H1 (cell line): ENCODE results near the gene HBD. TPM values are rescaled to one million over a fixed set of nuclear protein-coding genes. Genes with fewer than 3 reads are reported as not detected.

Experiments
- CTCF ChIA-PET: fragments of 300-600 bp; sonication (Branson Sonifier 250); formaldehyde crosslinking; loops from one replicate; lab custom pipeline; 2021; ENCODE audit not compliant: partially characterized antibody; lab: Charles Lee
- POLR2A ChIA-PET: fragments of 300-600 bp; sonication (Branson Sonifier 250); formaldehyde crosslinking; loops from one replicate; lab custom pipeline; 2021; ENCODE audit warnings: inconsistent platforms; ENCODE audit not compliant: partially characterized antibody; lab: Charles Lee
- DNase-seq, 2 experiments: peaks; one replicate each; pipeline versions ENCODE4 v3.0.0 to v3.0.0-alpha.2; 2010 to 2022; ENCODE audit warnings: low spot score in 2 of 2, low read depth in 1 of 2, mixed read lengths in 1 of 2
- FAIRE-seq: peaks from 2 replicates; lab custom pipeline; 2011; peaks lifted over from hg19 to GRCh38; lab: Jason Lieb, UNC
- H2AFZ ChIP-seq: 2 replicates; pipeline ENCODE4 v1.8.1; 2012; ENCODE audit warnings: low read length, inconsistent platforms
- H2AK5ac ChIP-seq: 2 replicates; pipeline ENCODE4 v1.6.1; 2013; ENCODE audit warnings: low read depth, low read length
- H2BK120ac ChIP-seq: replicated peaks from 2 replicates; pipeline ENCODE3; 2013; ENCODE audit warnings: low read depth, low read length, inconsistent platforms
- H2BK12ac ChIP-seq: 2 replicates; pipeline ENCODE4 v1.6.1; 2013; ENCODE audit warnings: low read depth, low read length
- H2BK15ac ChIP-seq: 2 replicates; pipeline ENCODE4 v1.6.1; 2013; ENCODE audit warnings: low read length
- H2BK20ac ChIP-seq: 2 replicates; pipeline ENCODE4 v1.6.1; 2013; ENCODE audit warnings: low read length
- H2BK5ac ChIP-seq: 2 replicates; pipeline ENCODE4 v1.6.1; 2013; ENCODE audit warnings: low read depth, low read length
- H3K14ac ChIP-seq: 2 replicates; pipeline ENCODE4 v1.6.1; 2013; ENCODE audit warnings: inconsistent platforms; ENCODE audit not compliant: insufficient read length
- H3K18ac ChIP-seq: 2 replicates; pipeline ENCODE4 v1.6.1; 2013; ENCODE audit warnings: low read length; ENCODE audit errors: extremely low read depth
- H3K23ac ChIP-seq: 2 replicates; pipeline ENCODE4 v1.6.1; 2013; ENCODE audit warnings: inconsistent platforms; ENCODE audit not compliant: insufficient read length
- H3K23me2 ChIP-seq: 2 replicates; pipeline ENCODE4 v1.6.1; 2013; ENCODE audit warnings: low read depth, low read length
- H3K27ac ChIP-seq: 2 replicates; pipeline ENCODE4 v1.6.1; 2011; ENCODE audit warnings: low read depth, low read length, inconsistent platforms
- H3K27me3 ChIP-seq, 4 experiments: replicated peaks in 1 of 4; 1 replicate in 1 of 4; 2 replicates in 3 of 4; pipeline versions ENCODE4 v1.6.1 to v1.8.1; 2011 to 2013; ENCODE audit warnings: low read length in 3 of 4, mild to moderate bottlenecking in 3 of 4, inconsistent platforms in 2 of 4, mixed read lengths in 2 of 4, moderate library complexity in 1 of 4; ENCODE audit not compliant: control insufficient read depth in 3 of 4, insufficient read depth in 3 of 4; ENCODE audit errors: extremely low read depth in 1 of 4
- H3K36me3 ChIP-seq, 4 experiments: 2 replicates each; pipeline versions ENCODE4 v1.6.1 to v1.8.1; 2011 to 2013; ENCODE audit warnings: mild to moderate bottlenecking in 4 of 4, low read length in 3 of 4, moderate library complexity in 2 of 4, control low read depth in 1 of 4, inconsistent platforms in 1 of 4; ENCODE audit not compliant: insufficient read depth in 4 of 4, control insufficient read depth in 2 of 4
- H3K4ac ChIP-seq: replicated peaks from 2 replicates; pipeline ENCODE3; 2013; ENCODE audit warnings: low read length, low read depth, mixed read lengths, inconsistent platforms; ENCODE audit not compliant: insufficient read length
- H3K4me1 ChIP-seq, 4 experiments: replicated peaks in 1 of 4; 1 replicate in 1 of 4; 2 replicates in 3 of 4; pipeline versions ENCODE4 v1.6.1 to v1.8.1; 2011 to 2013; ENCODE audit warnings: low read length in 3 of 4, inconsistent platforms in 2 of 4, mixed read lengths in 1 of 4; ENCODE audit not compliant: insufficient read depth in 4 of 4, control insufficient read depth in 3 of 4
- H3K4me2 ChIP-seq, 2 experiments: 2 replicates each; pipeline versions ENCODE4 v1.6.1 to v1.8.1; 2011 to 2013; ENCODE audit warnings: low read depth in 2 of 2, low read length in 2 of 2, control low read depth in 1 of 2, inconsistent platforms in 1 of 2, mild to moderate bottlenecking in 1 of 2; ENCODE audit not compliant: insufficient read depth in 1 of 2
- H3K4me3 ChIP-seq, 4 experiments: fragments of 200-600, 300-600 bp in 1 of 4; sonication (generic), shearing (Covaris generic), sonication (Bioruptor Twin) in 1 of 4; 2 replicates each; pipeline versions ENCODE4 v1.5.1 to v1.8.1; 2011 to 2016; ENCODE audit warnings: low read length in 4 of 4, low read depth in 3 of 4, control low read depth in 2 of 4, inconsistent platforms in 2 of 4, mild to moderate bottlenecking in 2 of 4, mixed read lengths in 1 of 4, moderate library complexity in 1 of 4; ENCODE audit not compliant: insufficient read depth in 2 of 4; ENCODE audit errors: extremely low read depth in 1 of 4
- H3K56ac ChIP-seq: replicated peaks from 2 replicates; pipeline ENCODE3; 2013; ENCODE audit warnings: low read depth, mild to moderate bottlenecking, mixed read lengths, low read length, inconsistent platforms; ENCODE audit not compliant: insufficient read length
- H3K79me1 ChIP-seq: 2 replicates; pipeline ENCODE4 v1.6.1; 2013; ENCODE audit warnings: low read depth, low read length, control low read depth
- H3K79me2 ChIP-seq, 2 experiments: 2 replicates each; pipeline versions ENCODE4 v1.6.1 to v1.8.1; 2012 to 2013; ENCODE audit warnings: low read length in 2 of 2, mild to moderate bottlenecking in 2 of 2, inconsistent platforms in 1 of 2; ENCODE audit not compliant: insufficient read depth in 2 of 2, control insufficient read depth in 1 of 2
- H3K9ac ChIP-seq, 4 experiments: replicated peaks in 1 of 4; 1 replicate in 1 of 4; 2 replicates in 3 of 4; pipeline versions ENCODE4 v1.6.1 to v1.8.1; 2011 to 2013; ENCODE audit warnings: low read depth in 3 of 4, low read length in 3 of 4, control low read depth in 2 of 4, mild to moderate bottlenecking in 2 of 4, moderate library complexity in 2 of 4, inconsistent platforms in 1 of 4; ENCODE audit errors: extremely low read depth in 1 of 4
- H3K9me3 ChIP-seq, 2 experiments: 2 replicates each; pipeline versions ENCODE4 v1.6.1 to v1.8.1; 2012 to 2013; ENCODE audit warnings: mild to moderate bottlenecking in 2 of 2, moderate library complexity in 2 of 2, control low read depth in 1 of 2, inconsistent platforms in 1 of 2, low read depth in 1 of 2, low read length in 1 of 2, mixed read lengths in 1 of 2; ENCODE audit not compliant: insufficient read depth in 2 of 2
- H4K20me1 ChIP-seq, 2 experiments: replicated peaks in 1 of 2; 2 replicates each; pipeline versions ENCODE3 to v1.8.1; 2011 to 2013; ENCODE audit warnings: inconsistent platforms in 2 of 2, low read length in 2 of 2, mild to moderate bottlenecking in 1 of 2; ENCODE audit not compliant: insufficient read depth in 2 of 2, control insufficient read depth in 1 of 2
- H4K5ac ChIP-seq: 2 replicates; pipeline ENCODE4 v1.6.1; 2013; ENCODE audit warnings: low read length, low read depth, mixed read lengths, inconsistent platforms; ENCODE audit not compliant: insufficient read length
- H4K8ac ChIP-seq: 2 replicates; pipeline ENCODE4 v1.8.0; 2013; ENCODE audit warnings: mild to moderate bottlenecking, moderate library complexity, low read length, inconsistent platforms; ENCODE audit not compliant: insufficient read depth; ENCODE audit errors: extremely low read depth
- H4K91ac ChIP-seq: replicated peaks from 2 replicates; pipeline ENCODE3; 2013; ENCODE audit warnings: low read length, mixed read lengths, inconsistent platforms; ENCODE audit not compliant: insufficient read length
- KDM1A ChIP-seq: fragments of 200-600, 300-600 bp; sonication (generic); IDR thresholded peaks from 2 replicates; pipeline ENCODE4 v1.7.1; 2016; ENCODE audit warnings: mild to moderate bottlenecking, low read length, borderline replicate concordance
- MAX ChIP-seq: IDR thresholded peaks from 2 replicates; pipeline ENCODE4 v1.6.1; 2012; ENCODE audit warnings: inconsistent platforms
- POLR2A ChIP-seq, 2 experiments: IDR thresholded peaks; 1 replicate in 1 of 2; 2 replicates in 1 of 2; pipeline ENCODE4 v1.6.1; 2011; ENCODE audit warnings: low read depth in 2 of 2, low read length in 2 of 2, mild to moderate bottlenecking in 2 of 2; ENCODE audit errors: control extremely low read depth in 1 of 2
- RXRA ChIP-seq: IDR thresholded peaks from 2 replicates; pipeline ENCODE4 v1.6.1; 2011; ENCODE audit warnings: low read depth, mild to moderate bottlenecking, low read length, moderate library complexity; ENCODE audit not compliant: insufficient read depth
- WGBS, 2 experiments: shearing (Covaris generic) in 1 of 2; methylation state at CpG; one replicate each; pipeline versions ENCODE4 v1.1.6 to v1.1.7; 2013 to 2015; ENCODE audit warnings: low lambda C conversion rate in 2 of 2, mixed read lengths in 2 of 2, inconsistent platforms in 1 of 2, low coverage in 1 of 2, missing lambda C conversion rate in 1 of 2; ENCODE audit not compliant: insufficient replicate concordance in 2 of 2, insufficient coverage in 1 of 2, insufficient read length in 1 of 2; ENCODE audit errors: extremely low coverage in 1 of 2, missing lambda C conversion rate in 1 of 2; 5-methylcytosine and 5-hydroxymethylcytosine counted together
- polyA plus RNA-seq, 7 experiments: library from polyadenylated mRNA; depleted of rRNA in 3 of 7; stranded (reverse) in 5 of 7; unstranded in 2 of 7; fragments of >200 nt in 5 of 7; fragments of 200-250 nt in 2 of 7; gene quantifications; 1 replicate in 5 of 7; 2 replicates in 1 of 7; 4 replicates in 1 of 7; pipeline versions ENCODE4 v1.2.1 to v1.2.3, GENCODE V29; 2011 to 2013; ENCODE audit warnings: missing spikeins in 2 of 7, mixed read lengths in 2 of 7
- total RNA-seq: library from RNA; stranded (reverse); fragmentation: NEBNext Ultra II Directional; extraction: Animal tissue kit (Norgen Biotek cat#: 25700); gene quantifications from 2 replicates; pipeline ENCODE4 v1.2.1, GENCODE V29; 2021

Gene HBD
- total and polyA plus RNA-seq, 2 of the 8 experiments (the other 6 are each of a cell fraction or from before 2014, with no cell fraction given), result not detected

GRCh38 chr11:5229796-5230195, 4.5 kb downstream of the HBD start:
- no peak overlapping the region for H2BK15ac ChIP-seq
- no peak overlapping the region for H3K9ac ChIP-seq
- no peak overlapping the region for H3K4me3 ChIP-seq
- H3K23ac ChIP-seq, result no peak overlapping the region
- H2BK20ac ChIP-seq, result no peak overlapping the region
- no peaks in the 10 kb centered on the region for H3K36me3 ChIP-seq
- no peak overlapping the region for H2BK5ac ChIP-seq
- H3K9me3 ChIP-seq, result no peaks in the 10 kb centered on the region
- no peak overlapping the region for H3K56ac ChIP-seq
- H3K14ac ChIP-seq, result no peak overlapping the region
- H4K5ac ChIP-seq, result no peak overlapping the region
- TF ChIP-seq POLR2A (IDR thresholded peaks at IDR 0.05; ENCODE audit: control extremely low read depth in 1 of 2, low read depth in 2 of 2, low read length in 2 of 2) (no peak), KDM1A (no peak), MAX (no peak), RXRA (no peak)
- no peak overlapping the region for H2BK12ac ChIP-seq
- ChIA-PET POLR2A (no interaction called here), CTCF (interaction anchor here (0.8 to 1.7 kb wide), 2 partner anchors 10 to 61 kb away, joined by 3 to 4 read pairs; no protein-coding TSS in a partner anchor)
- H3K4me2 ChIP-seq, result no peak overlapping the region
- H4K91ac ChIP-seq, result no peak overlapping the region
- H3K27ac ChIP-seq, result no peak overlapping the region
- H4K20me1 ChIP-seq, result no peaks in the 10 kb centered on the region
- no peaks in the 10 kb centered on the region for H3K27me3 ChIP-seq
- H3K79me2 ChIP-seq, result no peaks in the 10 kb centered on the region
- H3K18ac ChIP-seq, result no peak overlapping the region
- H2AK5ac ChIP-seq, result no peak overlapping the region
- FAIRE-seq (no peak), DNase-seq (no peak)
- no peak overlapping the region for H2AFZ ChIP-seq
- H3K79me1 ChIP-seq, result no peaks in the 10 kb centered on the region
- WGBS, 2 experiments, result 96% methylated on average over 2 of the region's 2 CpGs; no CpG with 5 or more reads in 1 of the 2 experiments
- no peak overlapping the region for H3K4ac ChIP-seq
- no peaks in the 10 kb centered on the region; the same call in 1 of the 2 replicates for H3K23me2 ChIP-seq
- no peak overlapping the region for H4K8ac ChIP-seq
- H3K4me1 ChIP-seq, result no peaks in the 10 kb centered on the region
- H2BK120ac ChIP-seq, result no peak overlapping the region
